GM12878 (cell line): ENCODE results near the gene LSMEM2. TPM values are rescaled to one million over a fixed set of nuclear protein-coding genes. Genes with fewer than 3 reads are reported as not detected.

ENCODE experiments used
- ASH2L ChIP-seq: fragments of 300-600, 200-600 bp; sonication (generic); IDR thresholded peaks from 2 replicates; pipeline ENCODE4 v1.6.1; 2017; ENCODE audit warnings: low read depth, mild to moderate bottlenecking, borderline replicate concordance
- KAT2A ChIP-seq: conservative IDR thresholded peaks from 2 replicates; pipeline ENCODE4 v1.6.1; 2011; ENCODE audit warnings: low read depth, low read length; ENCODE audit not compliant: control insufficient read depth
- MEF2A ChIP-seq: IDR thresholded peaks from 2 replicates; pipeline ENCODE4 v1.6.1; 2011; ENCODE audit warnings: low read depth, mild to moderate bottlenecking, low read length, moderate library complexity; ENCODE audit not compliant: insufficient read depth
- MTA3 ChIP-seq: IDR thresholded peaks from 2 replicates; pipeline ENCODE4 v1.6.1; 2012; ENCODE audit warnings: low read length, inconsistent platforms, borderline replicate concordance
- PML ChIP-seq: IDR thresholded peaks from 2 replicates; pipeline ENCODE4 v1.6.1; 2012; ENCODE audit warnings: low read length, inconsistent platforms
- RCOR1 ChIP-seq: conservative IDR thresholded peaks from 2 replicates; pipeline ENCODE4 v1.6.1; 2012; ENCODE audit warnings: low read depth, low read length, improper control_type of control experiment
- SUZ12 ChIP-seq: fragments of 200-600 bp; sonication (generic); IDR thresholded peaks from one replicate; pipeline ENCODE4 v1.6.1; 2018; ENCODE audit warnings: antibody characterized with exemption, mild to moderate bottlenecking; ENCODE audit not compliant: unreplicated experiment
- TAF1 ChIP-seq: IDR thresholded peaks from 2 replicates; pipeline ENCODE4 v1.6.1; 2011; ENCODE audit warnings: mild to moderate bottlenecking, low read depth, low read length, borderline replicate concordance
- polyA plus RNA-seq, 11 experiments: library from polyadenylated mRNA; depleted of rRNA in 4 of 11; unstranded in 6 of 11; stranded (reverse) in 5 of 11; fragments of >200 nt; fragmentation: Nextera tagmentation in 4 of 11; fragmentation: Illumina TruSeq in 1 of 11; extraction: Ambion mirVana in 4 of 11; extraction: Trizol in 1 of 11; gene quantifications; 1 replicate in 1 of 11; 2 replicates in 10 of 11; pipeline versions ENCODE4 v1.2.1 to v1.2.3, GENCODE V29; 2011 to 2016; ENCODE audit warnings: inconsistent platforms in 2 of 11, missing spikeins in 2 of 11, low read depth in 1 of 11
- total RNA-seq, 4 experiments: library from RNA; depleted of rRNA in 3 of 4; stranded (reverse); fragments of >200 nt in 3 of 4; fragmentation: Illumina TruSeq in 1 of 4; extraction: Trizol in 1 of 4; gene quantifications; 2 replicates each; pipeline versions ENCODE4 v1.2.1 to v1.2.3, GENCODE V29; 2013 to 2021
- TF ChIP-seq, protein P1 (sequence below): fragments of 450-650 bp; IDR thresholded peaks from 2 replicates; pipeline ENCODE4 v1.6.1; 2018; ENCODE audit warnings: borderline replicate concordance, mild to moderate bottlenecking; ENCODE audit not compliant: partially characterized antibody
- TF ChIP-seq, protein P2 (sequence below): IDR thresholded peaks from 2 replicates; pipeline ENCODE4 v1.6.1; 2012; ENCODE audit warnings: mild to moderate bottlenecking, low read depth, low read length
- TF ChIP-seq, protein P3 (sequence below): fragments of 450-650 bp; IDR thresholded peaks from 2 replicates; pipeline ENCODE4 v1.6.1; 2014; ENCODE audit warnings: mild to moderate bottlenecking
- TF ChIP-seq, protein P4 (sequence below): fragments of 450-650 bp; IDR thresholded peaks from 2 replicates; pipeline ENCODE4 v1.6.1; 2016; ENCODE audit warnings: mild to moderate bottlenecking
- TF ChIP-seq, protein P5 (sequence below): fragments of 450-650 bp; formaldehyde crosslinking; IDR thresholded peaks from 2 replicates; pipeline ENCODE4 v1.4.0; 2020; ENCODE audit warnings: mild to moderate bottlenecking, moderate library complexity

LSMEM2 gene
- total and polyA plus RNA-seq, 10 of the 15 experiments (the other 5 are each of a cell fraction or from before 2014, with no cell fraction given) = 0.17 TPM; not detected in 9

DNA sequence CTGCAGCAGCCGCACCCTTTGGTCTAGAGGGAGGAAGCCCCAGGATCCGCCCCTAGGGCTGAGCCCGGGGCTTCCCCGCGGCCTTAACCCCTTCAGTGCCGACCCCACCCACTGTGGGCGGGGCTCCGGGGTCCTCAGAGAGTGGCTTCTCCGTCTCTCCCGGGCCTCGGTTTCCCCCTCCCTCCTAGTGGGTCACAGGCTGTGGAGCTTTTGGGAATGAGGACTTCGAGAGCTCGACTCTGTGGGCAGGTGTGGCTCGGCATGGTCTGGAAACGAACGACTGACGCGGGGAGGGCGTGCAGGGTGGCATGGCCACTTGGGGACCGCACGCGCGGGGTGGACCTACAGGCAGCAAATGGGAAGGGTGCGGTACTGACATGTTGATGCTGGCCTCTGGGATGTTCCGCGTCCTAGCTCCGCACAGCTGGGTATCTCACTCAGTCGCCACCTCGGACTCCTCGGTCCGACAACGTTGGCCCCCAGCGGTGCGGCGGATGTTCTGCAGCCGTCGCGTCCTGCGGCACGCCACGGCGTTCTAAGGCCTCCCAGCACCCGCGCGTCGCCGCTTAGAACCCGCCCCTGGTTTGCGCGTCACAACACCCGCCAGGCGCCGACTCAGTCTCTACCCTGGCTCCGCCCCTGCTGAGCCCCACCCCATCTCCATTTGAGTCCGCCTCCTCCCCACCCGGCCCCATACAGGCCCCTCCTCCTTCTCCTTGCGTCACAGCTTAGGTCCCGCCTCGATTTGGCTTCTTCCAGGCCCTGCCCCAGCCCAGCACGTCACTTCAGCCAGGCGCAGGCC, 20.1 kb downstream of the LSMEM2 start, which contains the start of the genes HYAL3 and NAA80 (continued):
- TF ChIP-seq ASH2L = no peak
- TF ChIP-seq, protein P1, sequence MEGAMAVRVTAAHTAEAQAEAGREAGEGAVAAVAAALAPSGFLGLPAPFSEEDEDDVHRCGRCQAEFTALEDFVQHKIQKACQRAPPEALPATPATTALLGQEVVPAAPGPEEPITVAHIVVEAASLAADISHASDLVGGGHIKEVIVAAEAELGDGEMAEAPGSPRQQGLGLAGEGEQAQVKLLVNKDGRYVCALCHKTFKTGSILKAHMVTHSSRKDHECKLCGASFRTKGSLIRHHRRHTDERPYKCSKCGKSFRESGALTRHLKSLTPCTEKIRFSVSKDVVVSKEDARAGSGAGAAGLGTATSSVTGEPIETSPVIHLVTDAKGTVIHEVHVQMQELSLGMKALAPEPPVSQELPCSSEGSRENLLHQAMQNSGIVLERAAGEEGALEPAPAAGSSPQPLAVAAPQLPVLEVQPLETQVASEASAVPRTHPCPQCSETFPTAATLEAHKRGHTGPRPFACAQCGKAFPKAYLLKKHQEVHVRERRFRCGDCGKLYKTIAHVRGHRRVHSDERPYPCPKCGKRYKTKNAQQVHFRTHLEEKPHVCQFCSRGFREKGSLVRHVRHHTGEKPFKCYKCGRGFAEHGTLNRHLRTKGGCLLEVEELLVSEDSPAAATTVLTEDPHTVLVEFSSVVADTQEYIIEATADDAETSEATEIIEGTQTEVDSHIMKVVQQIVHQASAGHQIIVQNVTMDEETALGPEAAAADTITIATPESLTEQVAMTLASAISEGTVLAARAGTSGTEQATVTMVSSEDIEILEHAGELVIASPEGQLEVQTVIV = no peak
- 0 out of 2 replicates have a peak, but pooled peaks have one; percentile 44 for TF ChIP-seq TAF1
- TF ChIP-seq PML = peak; percentile 59; the same call in 1 of the 2 replicates
- no peak for TF ChIP-seq RCOR1
- TF ChIP-seq, protein P2, sequence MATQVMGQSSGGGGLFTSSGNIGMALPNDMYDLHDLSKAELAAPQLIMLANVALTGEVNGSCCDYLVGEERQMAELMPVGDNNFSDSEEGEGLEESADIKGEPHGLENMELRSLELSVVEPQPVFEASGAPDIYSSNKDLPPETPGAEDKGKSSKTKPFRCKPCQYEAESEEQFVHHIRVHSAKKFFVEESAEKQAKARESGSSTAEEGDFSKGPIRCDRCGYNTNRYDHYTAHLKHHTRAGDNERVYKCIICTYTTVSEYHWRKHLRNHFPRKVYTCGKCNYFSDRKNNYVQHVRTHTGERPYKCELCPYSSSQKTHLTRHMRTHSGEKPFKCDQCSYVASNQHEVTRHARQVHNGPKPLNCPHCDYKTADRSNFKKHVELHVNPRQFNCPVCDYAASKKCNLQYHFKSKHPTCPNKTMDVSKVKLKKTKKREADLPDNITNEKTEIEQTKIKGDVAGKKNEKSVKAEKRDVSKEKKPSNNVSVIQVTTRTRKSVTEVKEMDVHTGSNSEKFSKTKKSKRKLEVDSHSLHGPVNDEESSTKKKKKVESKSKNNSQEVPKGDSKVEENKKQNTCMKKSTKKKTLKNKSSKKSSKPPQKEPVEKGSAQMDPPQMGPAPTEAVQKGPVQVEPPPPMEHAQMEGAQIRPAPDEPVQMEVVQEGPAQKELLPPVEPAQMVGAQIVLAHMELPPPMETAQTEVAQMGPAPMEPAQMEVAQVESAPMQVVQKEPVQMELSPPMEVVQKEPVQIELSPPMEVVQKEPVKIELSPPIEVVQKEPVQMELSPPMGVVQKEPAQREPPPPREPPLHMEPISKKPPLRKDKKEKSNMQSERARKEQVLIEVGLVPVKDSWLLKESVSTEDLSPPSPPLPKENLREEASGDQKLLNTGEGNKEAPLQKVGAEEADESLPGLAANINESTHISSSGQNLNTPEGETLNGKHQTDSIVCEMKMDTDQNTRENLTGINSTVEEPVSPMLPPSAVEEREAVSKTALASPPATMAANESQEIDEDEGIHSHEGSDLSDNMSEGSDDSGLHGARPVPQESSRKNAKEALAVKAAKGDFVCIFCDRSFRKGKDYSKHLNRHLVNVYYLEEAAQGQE = no peak
- TF ChIP-seq SUZ12 = no peak
- TF ChIP-seq, protein P3, sequence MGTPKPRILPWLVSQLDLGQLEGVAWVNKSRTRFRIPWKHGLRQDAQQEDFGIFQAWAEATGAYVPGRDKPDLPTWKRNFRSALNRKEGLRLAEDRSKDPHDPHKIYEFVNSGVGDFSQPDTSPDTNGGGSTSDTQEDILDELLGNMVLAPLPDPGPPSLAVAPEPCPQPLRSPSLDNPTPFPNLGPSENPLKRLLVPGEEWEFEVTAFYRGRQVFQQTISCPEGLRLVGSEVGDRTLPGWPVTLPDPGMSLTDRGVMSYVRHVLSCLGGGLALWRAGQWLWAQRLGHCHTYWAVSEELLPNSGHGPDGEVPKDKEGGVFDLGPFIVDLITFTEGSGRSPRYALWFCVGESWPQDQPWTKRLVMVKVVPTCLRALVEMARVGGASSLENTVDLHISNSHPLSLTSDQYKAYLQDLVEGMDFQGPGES = no peak
- no peak for TF ChIP-seq MTA3
- TF ChIP-seq, protein P4, sequence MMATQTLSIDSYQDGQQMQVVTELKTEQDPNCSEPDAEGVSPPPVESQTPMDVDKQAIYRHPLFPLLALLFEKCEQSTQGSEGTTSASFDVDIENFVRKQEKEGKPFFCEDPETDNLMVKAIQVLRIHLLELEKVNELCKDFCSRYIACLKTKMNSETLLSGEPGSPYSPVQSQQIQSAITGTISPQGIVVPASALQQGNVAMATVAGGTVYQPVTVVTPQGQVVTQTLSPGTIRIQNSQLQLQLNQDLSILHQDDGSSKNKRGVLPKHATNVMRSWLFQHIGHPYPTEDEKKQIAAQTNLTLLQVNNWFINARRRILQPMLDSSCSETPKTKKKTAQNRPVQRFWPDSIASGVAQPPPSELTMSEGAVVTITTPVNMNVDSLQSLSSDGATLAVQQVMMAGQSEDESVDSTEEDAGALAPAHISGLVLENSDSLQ = no peak
- TF ChIP-seq, protein P5, sequence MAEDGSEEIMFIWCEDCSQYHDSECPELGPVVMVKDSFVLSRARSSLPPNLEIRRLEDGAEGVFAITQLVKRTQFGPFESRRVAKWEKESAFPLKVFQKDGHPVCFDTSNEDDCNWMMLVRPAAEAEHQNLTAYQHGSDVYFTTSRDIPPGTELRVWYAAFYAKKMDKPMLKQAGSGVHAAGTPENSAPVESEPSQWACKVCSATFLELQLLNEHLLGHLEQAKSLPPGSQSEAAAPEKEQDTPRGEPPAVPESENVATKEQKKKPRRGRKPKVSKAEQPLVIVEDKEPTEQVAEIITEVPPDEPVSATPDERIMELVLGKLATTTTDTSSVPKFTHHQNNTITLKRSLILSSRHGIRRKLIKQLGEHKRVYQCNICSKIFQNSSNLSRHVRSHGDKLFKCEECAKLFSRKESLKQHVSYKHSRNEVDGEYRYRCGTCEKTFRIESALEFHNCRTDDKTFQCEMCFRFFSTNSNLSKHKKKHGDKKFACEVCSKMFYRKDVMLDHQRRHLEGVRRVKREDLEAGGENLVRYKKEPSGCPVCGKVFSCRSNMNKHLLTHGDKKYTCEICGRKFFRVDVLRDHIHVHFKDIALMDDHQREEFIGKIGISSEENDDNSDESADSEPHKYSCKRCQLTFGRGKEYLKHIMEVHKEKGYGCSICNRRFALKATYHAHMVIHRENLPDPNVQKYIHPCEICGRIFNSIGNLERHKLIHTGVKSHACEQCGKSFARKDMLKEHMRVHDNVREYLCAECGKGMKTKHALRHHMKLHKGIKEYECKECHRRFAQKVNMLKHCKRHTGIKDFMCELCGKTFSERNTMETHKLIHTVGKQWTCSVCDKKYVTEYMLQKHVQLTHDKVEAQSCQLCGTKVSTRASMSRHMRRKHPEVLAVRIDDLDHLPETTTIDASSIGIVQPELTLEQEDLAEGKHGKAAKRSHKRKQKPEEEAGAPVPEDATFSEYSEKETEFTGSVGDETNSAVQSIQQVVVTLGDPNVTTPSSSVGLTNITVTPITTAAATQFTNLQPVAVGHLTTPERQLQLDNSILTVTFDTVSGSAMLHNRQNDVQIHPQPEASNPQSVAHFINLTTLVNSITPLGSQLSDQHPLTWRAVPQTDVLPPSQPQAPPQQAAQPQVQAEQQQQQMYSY (CRISPR knock-in tag) = no peak
- TF ChIP-seq KAT2A = no peak
- no peak for TF ChIP-seq MEF2A
